NCI-H1048 (cell line): ENCODE measurements around the gene ANXA8.
"Not testable (repeated sequence)": the region's sequence is repeated elsewhere in the genome, so short reads cannot be mapped to it uniquely, and the experiment has no call there.

Experiments
- DNase-seq: peaks from one replicate; lab custom pipeline; 2025; lab: John Stamatoyannopoulos, UW

ANXA8 gene

GRCh38 chr10:47462577-47463358 is 21.1 kb downstream of the ANXA8 start:
- DNase-seq: not testable (repeated sequence)

GRCh38 chr10:47461261-47461687 is 22.6 kb downstream of the ANXA8 start:
- not testable (repeated sequence) for DNase-seq

GRCh38 chr10:47458466-47459154 is 25.3 kb downstream of the ANXA8 start:
- DNase-seq: no peak

GRCh38 chr10:47457826-47458225 is 26.1 kb downstream of the ANXA8 start:
- DNase-seq: no peak

- DNase-seq: no peak
Observed at GRCh38 chr10:47457528-47457820, 26.4 kb downstream of the ANXA8 start.

- no peak for DNase-seq
Observed at GRCh38 chr10:47456794-47457527, 27.0 kb downstream of the ANXA8 start.

GRCh38 chr10:47456079-47456785 is 27.7 kb downstream of the ANXA8 start:
- no peak for DNase-seq

GRCh38 chr10:47455350-47456078 is 28.4 kb downstream of the ANXA8 start:
- DNase-seq: not testable (repeated sequence)

GRCh38 chr10:47454780-47455058 is 29.2 kb downstream of the ANXA8 start:
- no peak for DNase-seq

GRCh38 chr10:47454008-47454779 is 29.7 kb downstream of the ANXA8 start:
- DNase-seq: no peak

- no peak for DNase-seq
Observed at GRCh38 chr10:47453141-47454007, 30.5 kb downstream of the ANXA8 start.

- no peak for DNase-seq
Observed at GRCh38 chr10:47452495-47453140, 31.3 kb downstream of the ANXA8 start.

- DNase-seq: no peak
Observed at GRCh38 chr10:47451998-47452494, 31.9 kb downstream of the ANXA8 start.

GRCh38 chr10:47451273-47451997 is 32.5 kb downstream of the ANXA8 start:
- no peak for DNase-seq

- no peak for DNase-seq
Observed at GRCh38 chr10:47450442-47450841, 33.5 kb downstream of the ANXA8 start.

GRCh38 chr10:47449979-47450378 is 33.9 kb downstream of the ANXA8 start:
- DNase-seq: no peak

- no peak for DNase-seq
Observed at GRCh38 chr10:47449102-47449978, 34.6 kb downstream of the ANXA8 start.

GRCh38 chr10:47447705-47448104 is 36.2 kb downstream of the ANXA8 start:
- DNase-seq: no peak
